K562 (cell line): ENCODE measurements around the gene FBXL4. TPM values are rescaled to one million over a fixed set of nuclear protein-coding genes. Genes with fewer than 3 reads are reported as not detected.

Source experiments
- ATAC-seq: fragments of 200-7000 bp; cut with Tn5 transposase; 3 replicates; pipeline ENCODE4 v1.9.1; 2020; ENCODE audit warnings: moderate library complexity
- BruUV-seq: library from RNA; stranded (reverse); fragments of 400-500 nt; replicated peaks from 2 replicates; lab custom pipeline; 2021; lab: Mats Ljungman, UMichigan
- CTCF ChIA-PET: fragments of 300-600 bp; formaldehyde crosslinking; extraction: SDS; loops from one replicate; lab custom pipeline; 2021; ENCODE audit warnings: low intra/inter-chr PET ratio; lab: Yijun Ruan, JAX
- POLR2A ChIA-PET: fragments of 300-600, 350-650 bp; sonication (Branson Sonifier 250); formaldehyde crosslinking; extraction: SDS; loops from one replicate; lab custom pipeline; 2021; ENCODE audit warnings: antibody characterized with exemption, inconsistent platforms; lab: Yijun Ruan, JAX
- DNase-seq, 4 experiments: peaks; one replicate each; pipeline versions ENCODE4 v3.0.0 to v3.0.0-alpha.2; 2011 to 2018; ENCODE audit warnings: low spot score in 3 of 4, mixed read lengths in 3 of 4; ENCODE audit errors: extremely low read depth in 1 of 4
- FAIRE-seq: peaks from 2 replicates; lab custom pipeline; 2011; peaks lifted over from hg19 to GRCh38; lab: Jason Lieb, UNC
- H2AFZ ChIP-seq: 2 replicates; pipeline ENCODE4 v1.6.0; 2011; ENCODE audit warnings: low read depth, low read length, control low read depth, inconsistent platforms
- H3K27ac ChIP-seq: fragments of 200-600 bp; 3 replicates; pipeline ENCODE4 v1.8.0; 2011; ENCODE audit warnings: low read depth, mild to moderate bottlenecking, control low read depth, inconsistent platforms, low read length, moderate library complexity, mixed read lengths; ENCODE audit errors: extremely low read depth
- H3K27me3 ChIP-seq, 2 experiments: fragments of 300-600 bp in 1 of 2; 2 replicates in 1 of 2; 3 replicates in 1 of 2; pipeline versions ENCODE4 v1.6.0 to v1.8.0; 2011; ENCODE audit warnings: inconsistent platforms in 2 of 2, low read length in 2 of 2, mild to moderate bottlenecking in 1 of 2, mixed read lengths in 1 of 2, moderate library complexity in 1 of 2; ENCODE audit not compliant: control insufficient read depth in 2 of 2, insufficient read depth in 2 of 2
- H3K36me3 ChIP-seq: fragments of 300-600 bp; 3 replicates; pipeline ENCODE4 v1.8.0; 2011; ENCODE audit warnings: mild to moderate bottlenecking, low read length, inconsistent platforms; ENCODE audit not compliant: control insufficient read depth, insufficient read depth
- H3K4me1 ChIP-seq, 2 experiments: fragments of 200-600 bp in 1 of 2; replicated peaks in 1 of 2; 2 replicates in 1 of 2; 3 replicates in 1 of 2; pipeline versions ENCODE4 v1.5.1 to v1.8.0; 2011; ENCODE audit warnings: inconsistent platforms in 2 of 2, low read length in 2 of 2, mild to moderate bottlenecking in 1 of 2, mixed read lengths in 1 of 2, moderate library complexity in 1 of 2; ENCODE audit not compliant: control insufficient read depth in 2 of 2, insufficient read depth in 2 of 2
- H3K4me2 ChIP-seq: 2 replicates; pipeline ENCODE4 v1.6.1; 2011; ENCODE audit warnings: low read length, control low read depth, inconsistent platforms, mixed read lengths; ENCODE audit not compliant: insufficient read depth
- H3K4me3 ChIP-seq: fragments of 200-600 bp; sonication (generic), shearing (Covaris generic); 2 replicates; pipeline ENCODE4 v1.5.1; 2016; ENCODE audit warnings: control low read depth, inconsistent platforms
- H3K79me2 ChIP-seq: fragments of 200-600 bp; 3 replicates; pipeline ENCODE4 v1.8.0; 2011; ENCODE audit warnings: low read length, inconsistent platforms; ENCODE audit not compliant: control insufficient read depth, insufficient read depth
- H3K9ac ChIP-seq, 2 experiments: 2 replicates each; pipeline versions ENCODE4 v1.6.0 to v1.6.1; 2011; ENCODE audit warnings: low read depth in 2 of 2, low read length in 2 of 2, control low read depth in 1 of 2, inconsistent platforms in 1 of 2, mild to moderate bottlenecking in 1 of 2, mixed read lengths in 1 of 2; ENCODE audit not compliant: insufficient read depth in 1 of 2
- H3K9me1 ChIP-seq: one replicate; pipeline ENCODE4 v1.6.0; 2011; ENCODE audit warnings: inconsistent platforms, mild to moderate bottlenecking, low read length, moderate library complexity; ENCODE audit not compliant: control insufficient read depth, insufficient read depth
- H3K9me3 ChIP-seq: replicated peaks from 2 replicates; pipeline ENCODE4 v1.5.1; 2011; ENCODE audit warnings: low read depth, low read length, inconsistent platforms; ENCODE audit not compliant: control insufficient read depth, insufficient read depth
- H4K20me1 ChIP-seq: replicated peaks from 2 replicates; pipeline ENCODE4 v1.6.1; 2011; ENCODE audit warnings: low read length, inconsistent platforms, mixed read lengths; ENCODE audit not compliant: control insufficient read depth, insufficient read depth
- ARID2 ChIP-seq: fragments of 450-650 bp; IDR thresholded peaks from 2 replicates; pipeline ENCODE4 v1.6.1; 2017; ENCODE audit warnings: antibody characterized with exemption, mild to moderate bottlenecking
- DDX20 ChIP-seq: fragments of 450-650 bp; IDR thresholded peaks from 2 replicates; pipeline ENCODE4 v1.6.1; 2016; ENCODE audit warnings: missing genetic modification characterization, low read depth, mild to moderate bottlenecking, missing compliant biosample characterization, moderate library complexity
- ETV6 ChIP-seq, 3 experiments: fragments of 150-350 bp in 1 of 3; sonication (generic) in 1 of 3; formaldehyde crosslinking in 1 of 3; IDR thresholded peaks; 2 replicates each; pipeline versions ENCODE4 v1.6.1 to v1.8.0; 2014 to 2022; ENCODE audit warnings: borderline replicate concordance in 2 of 3, low read depth in 2 of 3, antibody characterized with exemption in 1 of 3, low read length in 1 of 3, mild to moderate bottlenecking in 1 of 3, missing genetic modification reagents in 1 of 3
- KLF6 ChIP-seq: fragments of 250-450 bp; sonication (Bioruptor Pico); IDR thresholded peaks from 2 replicates; pipeline ENCODE4 v1.4.0; 2020; ENCODE audit warnings: mild to moderate bottlenecking, moderate library complexity, borderline replicate concordance
- PCBP2 ChIP-seq: fragments of 200-400 bp; formaldehyde crosslinking; IDR thresholded peaks from 2 replicates; pipeline ENCODE4 v1.6.1; 2018; ENCODE audit warnings: low read length, low read depth, mild to moderate bottlenecking, moderate library complexity; ENCODE audit not compliant: poor library complexity, severe bottlenecking
- SMARCA5 ChIP-seq: fragments of 450-650 bp; IDR thresholded peaks from 2 replicates; pipeline ENCODE4 v1.6.1; 2016
- ZNF354B ChIP-seq: fragments of 250-450 bp; sonication (Bioruptor Pico); IDR thresholded peaks from 2 replicates; pipeline ENCODE4 v1.4.0; 2020
- WGBS: fragments of 100-300 bp; shearing (Covaris generic); methylation state at CpG from one replicate; pipeline ENCODE4 v1.1.6; 2016; ENCODE audit warnings: low coverage, mixed read lengths; ENCODE audit not compliant: insufficient coverage; ENCODE audit errors: missing lambda C conversion rate; 5-methylcytosine and 5-hydroxymethylcytosine counted together
- in situ Hi-C: fragments of 300-500 bp; cut with MboI; formaldehyde crosslinking; loops from 4 replicates; pipeline ENCODE4 v1.15.0; 2018; ENCODE audit warnings: inconsistent platforms, mixed read lengths
- intact Hi-C: fragments of 100-400 bp; cut with micrococcal nuclease; formaldehyde crosslinking; loops from 2 replicates; pipeline ENCODE4 v1.14.2; 2022
- polyA plus RNA-seq, 8 experiments: library from polyadenylated mRNA; depleted of rRNA in 4 of 8; stranded (reverse) in 5 of 8; unstranded in 3 of 8; fragments of >200 nt; fragmentation: Nextera tagmentation in 2 of 8; fragmentation: Illumina TruSeq in 1 of 8; extraction: Ambion mirVana in 2 of 8; extraction: Trizol in 1 of 8; gene quantifications; 2 replicates each; pipeline versions ENCODE4 v1.2.1 to v1.2.3, GENCODE V29; 2011 to 2014; ENCODE audit warnings: inconsistent platforms in 1 of 8, missing spikeins in 1 of 8
- total RNA-seq, 7 experiments: library from RNA; depleted of rRNA in 6 of 7; stranded (reverse); fragments of >200 nt in 6 of 7; fragmentation: Illumina TruSeq in 2 of 7; extraction: Trizol in 2 of 7; gene quantifications; 2 replicates each; pipeline versions ENCODE4 v1.2.1 to v1.2.3, GENCODE V29; 2011 to 2021; ENCODE audit warnings: low replicate concordance in 1 of 7
- TF ChIP-seq, protein P1 (sequence below), 2 experiments: IDR thresholded peaks in 1 of 2; conservative IDR thresholded peaks in 1 of 2; 2 replicates each; pipeline ENCODE4 v1.6.1; 2016; ENCODE audit warnings: low read depth in 2 of 2, mild to moderate bottlenecking in 1 of 2, missing compliant biosample characterization in 1 of 2, missing genetic modification characterization in 1 of 2, moderate library complexity in 1 of 2

The FBXL4 gene
- total and polyA plus RNA-seq, 9 of the 15 experiments (the other 6 are each of a cell fraction or from before 2014, with no cell fraction given) = 4.2 to 23.1 (median 7.7) TPM

DNA sequence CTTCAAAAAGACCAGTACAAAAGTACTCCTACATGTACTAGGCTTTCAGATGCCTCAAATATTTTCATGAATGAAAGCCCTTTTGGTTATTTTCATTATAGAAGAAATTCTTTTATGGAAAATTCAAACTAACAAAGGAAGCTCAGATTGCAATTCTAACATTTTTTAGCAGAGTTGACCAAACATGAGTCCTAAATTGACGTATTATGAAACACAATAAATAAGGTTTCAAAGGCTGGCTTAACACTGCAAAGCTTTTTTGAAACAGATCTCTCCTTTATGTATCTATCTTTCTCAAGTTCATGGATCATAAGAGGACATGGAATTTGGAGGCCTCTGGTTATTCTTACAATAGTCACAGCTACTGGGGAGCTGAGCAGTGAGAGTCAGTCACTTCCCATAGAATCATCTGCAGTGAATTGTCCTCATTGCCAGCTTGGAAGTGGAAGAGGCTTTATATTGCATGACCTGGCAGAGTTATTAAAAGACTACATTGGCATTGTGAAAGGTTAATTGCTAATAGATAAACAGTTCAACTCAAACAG, 38.4 kb upstream of the FBXL4 start:
- no peak for DNase-seq
- Histone ChIP-seq H3K4me2 (no peak overlapping the region), H3K9ac (no peak overlapping the region), H3K4me1 (no peaks in the 10 kb centered on the region), H2AFZ (no peak overlapping the region), H4K20me1 (no peaks in the 10 kb centered on the region), H3K4me3 (no peak overlapping the region), H3K79me2 (no peaks in the 10 kb centered on the region), H3K36me3 (no peaks in the 10 kb centered on the region), H3K9me1 (no peaks in the 10 kb centered on the region), H3K9me3 (no peaks in the 10 kb centered on the region), H3K27me3 (no peaks in the 10 kb centered on the region), H3K27ac (no peak overlapping the region)
- CTCF ChIA-PET = no interaction called here
- 0% methylated on average over 1 of the region's 1 CpG for WGBS
- in situ Hi-C loops = no loop called here
- TF ChIP-seq KLF6 = no peak
- no peak for TF ChIP-seq PCBP2
- TF ChIP-seq ETV6 (IDR thresholded peaks at IDR 0.05; ENCODE audit: borderline replicate concordance in 1 of 2, low read depth in 2 of 2, low read length in 1 of 2) = no peak
- no peak for TF ChIP-seq ETV6 (CRISPR knock-in tag; IDR thresholded peaks at IDR 0.05; ENCODE audit: borderline replicate concordance)
- TF ChIP-seq SMARCA5 = no peak
- TF ChIP-seq ARID2 = no peak
- TF ChIP-seq, protein P1, sequence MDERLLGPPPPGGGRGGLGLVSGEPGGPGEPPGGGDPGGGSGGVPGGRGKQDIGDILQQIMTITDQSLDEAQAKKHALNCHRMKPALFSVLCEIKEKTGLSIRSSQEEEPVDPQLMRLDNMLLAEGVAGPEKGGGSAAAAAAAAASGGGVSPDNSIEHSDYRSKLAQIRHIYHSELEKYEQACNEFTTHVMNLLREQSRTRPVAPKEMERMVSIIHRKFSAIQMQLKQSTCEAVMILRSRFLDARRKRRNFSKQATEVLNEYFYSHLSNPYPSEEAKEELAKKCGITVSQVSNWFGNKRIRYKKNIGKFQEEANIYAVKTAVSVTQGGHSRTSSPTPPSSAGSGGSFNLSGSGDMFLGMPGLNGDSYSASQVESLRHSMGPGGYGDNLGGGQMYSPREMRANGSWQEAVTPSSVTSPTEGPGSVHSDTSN (CRISPR knock-in tag; IDR thresholded peaks at IDR 0.05; ENCODE audit: low read depth) = no peak
- TF ChIP-seq, protein P1 (tag; conservative IDR thresholded peaks at IDR 0.05; ENCODE audit: low read depth) = no peak
- TF ChIP-seq ZNF354B (CRISPR knock-in tag) = no peak
- no peak for TF ChIP-seq DDX20
- intact Hi-C loops = no loop called here
- FAIRE-seq = no peak
- POLR2A ChIA-PET = no interaction called here
- no TSS peak for BruUV-seq
- ATAC-seq = no peak
